Esophagus (tissue), 2 donors: ENCODE results near the gene PCDHB10. TPM values are rescaled to one million over a fixed set of nuclear protein-coding genes. Genes with fewer than 3 reads are reported as not detected.
"Not testable (repeated sequence)": the region's sequence is repeated elsewhere in the genome, so short reads cannot be mapped to it uniquely, and the experiment has no call there.

Experiments
- H3K27ac ChIP-seq, 2 donors: one replicate each; pipeline ENCODE4 v1.5.1; 2013; ENCODE audit warnings: low read depth in 2 of 2, mild to moderate bottlenecking in 2 of 2, inconsistent platforms in 1 of 2, low read length in 1 of 2, moderate library complexity in 1 of 2
- H3K27me3 ChIP-seq, 2 donors: one replicate each; pipeline ENCODE4 v1.6.1; 2013; ENCODE audit warnings: low read length in 2 of 2, control low read depth in 1 of 2, mild to moderate bottlenecking in 1 of 2; ENCODE audit not compliant: insufficient read depth in 2 of 2, control insufficient read depth in 1 of 2
- H3K36me3 ChIP-seq, 2 donors: one replicate each; pipeline ENCODE4 v1.6.1; 2013; ENCODE audit warnings: low read length in 1 of 2; ENCODE audit not compliant: control insufficient read depth in 2 of 2, insufficient read depth in 2 of 2
- H3K4me1 ChIP-seq, 2 donors: one replicate each; pipeline ENCODE4 v1.6.1; 2013; ENCODE audit warnings: low read length in 1 of 2; ENCODE audit not compliant: control insufficient read depth in 2 of 2, insufficient read depth in 2 of 2
- H3K4me3 ChIP-seq, 2 donors: one replicate each; pipeline ENCODE4 v1.5.1; 2013; ENCODE audit warnings: low read length in 2 of 2, mild to moderate bottlenecking in 2 of 2, low read depth in 1 of 2, moderate library complexity in 1 of 2
- H3K9me3 ChIP-seq, 2 donors: one replicate each; pipeline ENCODE4 v1.6.1; 2013; ENCODE audit warnings: mild to moderate bottlenecking in 2 of 2, low read depth in 1 of 2, low read length in 1 of 2, moderate library complexity in 1 of 2; ENCODE audit not compliant: control insufficient read depth in 2 of 2, insufficient read depth in 1 of 2
- WGBS, 2 donors: extraction: QIAGEN DNeasy Blood & Tissue Kit; methylation state at CpG; one replicate each; pipeline ENCODE4 v1.1.7; 2013; 5-methylcytosine and 5-hydroxymethylcytosine counted together
- polyA plus RNA-seq, 2 donors: library from polyadenylated mRNA; stranded (reverse); fragments of 200-250 nt; gene quantifications; one replicate each; pipeline ENCODE4 v1.2.3, GENCODE V29; 2013
- donor health status: healthy with polysubstance abuse.
- donor health status: Bipolar disorder and iron deficiency.

The PCDHB10 gene
- polyA plus RNA-seq, 2 donors, result 0.10 to 0.44 TPM

GRCh38 chr5:141172381-141173204, 19.6 kb upstream of the PCDHB10 start, which contains the start of gene PCDHB7:
TSS of gene PCDHB7 (plus strand) at chr5:141172644. CDS start at chr5:141172836, 192 bp downstream.
- Histone ChIP-seq H3K4me3 (no peak within 1 kb of the TSS), H3K4me1 (no peaks in the 10 kb centered on the region), H3K27ac (no peak within 1 kb of the TSS), H3K36me3 (no peaks in the 10 kb centered on the region), H3K27me3 (no peaks in the 10 kb centered on the region), H3K9me3 (peaks cover 11 to 17% of the 10 kb centered on the region in 2 donors)
- 28 to 35% methylated on average over 20 of the region's 20 CpGs for WGBS, 2 donors

GRCh38 chr5:141174291-141175104, 17.7 kb upstream of the PCDHB10 start:
- not testable (repeated sequence) for H3K27me3 ChIP-seq, H3K4me1 ChIP-seq, H3K36me3 ChIP-seq, H3K27ac ChIP-seq, H3K4me3 ChIP-seq
- WGBS, 2 donors, result 46 to 54% methylated on average over 67 to 79 of the region's 79 CpGs
- H3K9me3 ChIP-seq, result peaks cover 11 to 20% of the 10 kb centered on the region in 2 donors

- peaks cover 13 to 24% of the 10 kb centered on the region in 2 donors for H3K9me3 ChIP-seq
- 47 to 62% methylated on average over 1 of the region's 1 CpG for WGBS, 2 donors
- H3K27ac ChIP-seq, result no peak overlapping the region
- no peaks in the 10 kb centered on the region for H3K4me1 ChIP-seq
- no peak overlapping the region for H3K4me3 ChIP-seq
- no peaks in the 10 kb centered on the region for H3K27me3 ChIP-seq
- no peaks in the 10 kb centered on the region for H3K36me3 ChIP-seq
Observed at GRCh38 chr5:141175933-141176332, 16.2 kb upstream of the PCDHB10 start.

GRCh38 chr5:141177577-141178191, 14.5 kb upstream of the PCDHB10 start, which contains the start of gene PCDHB8:
TSS of gene PCDHB8 (plus strand) at chr5:141177790. CDS start at chr5:141178035, 245 bp downstream.
- WGBS, 2 donors, result 28 to 31% methylated on average over 14 to 16 of the region's 18 CpGs
- not testable (repeated sequence) for H3K36me3 ChIP-seq, H3K27me3 ChIP-seq, H3K4me1 ChIP-seq, H3K27ac ChIP-seq, H3K4me3 ChIP-seq
- H3K9me3 ChIP-seq, result peaks cover 15 to 30% of the 10 kb centered on the region in 2 donors

- peaks cover 8 to 26% of the 10 kb centered on the region in 2 donors for H3K9me3 ChIP-seq
- H3K4me1 ChIP-seq, H3K27ac ChIP-seq, H3K27me3 ChIP-seq, H3K4me3 ChIP-seq, H3K36me3 ChIP-seq: not testable (repeated sequence)
- WGBS, 2 donors, result 45 to 50% methylated on average over 27 to 35 of the region's 39 CpGs
Observed at GRCh38 chr5:141179371-141179770, 12.8 kb upstream of the PCDHB10 start.

- not testable (repeated sequence) for H3K36me3 ChIP-seq, H3K4me3 ChIP-seq, H3K27ac ChIP-seq, H3K27me3 ChIP-seq, H3K4me1 ChIP-seq
- peaks cover 4 to 24% of the 10 kb centered on the region in 2 donors for H3K9me3 ChIP-seq
- WGBS, 2 donors, result 40 to 41% methylated on average over 20 to 32 of the region's 32 CpGs
Observed at GRCh38 chr5:141179876-141180275, 12.3 kb upstream of the PCDHB10 start.

- Histone ChIP-seq H3K4me1 (no peaks in the 10 kb centered on the region), H3K27ac (no peak overlapping the region), H3K27me3 (no peaks in the 10 kb centered on the region), H3K4me3 (no peak overlapping the region), H3K36me3 (no peaks in the 10 kb centered on the region), H3K9me3 (peaks cover 4 to 23% of the 10 kb centered on the region in 2 donors)
- 44 to 57% methylated on average over 1 of the region's 1 CpG for WGBS, 2 donors
Observed at GRCh38 chr5:141180313-141180712, 11.8 kb upstream of the PCDHB10 start.

GRCh38 chr5:141182248-141182647, 9.9 kb upstream of the PCDHB10 start, which contains the start of gene PCDHB16:
TSS of gene PCDHB16 (plus strand) at chr5:141182387. CDS start at chr5:141182560, 173 bp downstream.
- Histone ChIP-seq H3K4me1 (no peaks in the 10 kb centered on the region), H3K4me3 (peak within 1 kb of the TSS in 1 of 2 donors; percentile 27), H3K36me3 (no peaks in the 10 kb centered on the region), H3K27me3 (no peaks in the 10 kb centered on the region), H3K27ac (no peak within 1 kb of the TSS), H3K9me3 (peaks cover 4 to 23% of the 10 kb centered on the region in 2 donors)
- 17 to 18% methylated on average over 13 of the region's 13 CpGs for WGBS, 2 donors

- H3K4me1 ChIP-seq, H3K27ac ChIP-seq, H3K27me3 ChIP-seq, H3K4me3 ChIP-seq, H3K36me3 ChIP-seq: not testable (repeated sequence)
- H3K9me3 ChIP-seq, result peaks cover 4 to 28% of the 10 kb centered on the region in 2 donors
- 36 to 40% methylated on average over 18 to 57 of the region's 69 CpGs for WGBS, 2 donors
Observed at GRCh38 chr5:141184117-141184855, 7.9 kb upstream of the PCDHB10 start.
